GM23338 (cell line): ENCODE measurements around the gene CARD9. TPM values are rescaled to one million over a fixed set of nuclear protein-coding genes. Genes with fewer than 3 reads are reported as not detected.
"Not testable (repeated sequence)": the region's sequence is repeated elsewhere in the genome, so short reads cannot be mapped to it uniquely, and the experiment has no call there.

Source experiments
- ATAC-seq: fragments of 200-7000 bp; cut with Tn5 transposase; 3 replicates; pipeline ENCODE4 v1.9.1; 2020
- DNase-seq: peaks from one replicate; pipeline ENCODE4 v3.0.0-alpha.2; 2015; ENCODE audit warnings: low spot score
- H2AFZ ChIP-seq: fragments of 200-600 bp; sonication (generic); 2 replicates; pipeline ENCODE4 v1.8.0; 2016; ENCODE audit warnings: antibody characterized with exemption, mild to moderate bottlenecking, moderate library complexity
- H3F3A ChIP-seq: fragments of 200-600 bp; sonication (generic); replicated peaks from 2 replicates; pipeline ENCODE4 v1.8.0; 2017; ENCODE audit warnings: antibody characterized with exemption, mixed run types, low read depth
- H3K27ac ChIP-seq: fragments of 200-600 bp; sonication (generic); 2 replicates; pipeline ENCODE4 v1.6.1; 2016; ENCODE audit warnings: low read depth
- H3K27me3 ChIP-seq: fragments of 200-600 bp; sonication (generic); 2 replicates; pipeline ENCODE4 v1.8.0; 2016; ENCODE audit warnings: mild to moderate bottlenecking, mixed run types, moderate library complexity; ENCODE audit not compliant: insufficient read depth
- H3K36me3 ChIP-seq: fragments of 200-600 bp; sonication (generic); 2 replicates; pipeline ENCODE4 v1.8.0; 2016; ENCODE audit warnings: mild to moderate bottlenecking; ENCODE audit not compliant: insufficient read depth
- H3K4me1 ChIP-seq: fragments of 200-600 bp; sonication (generic); 2 replicates; pipeline ENCODE4 v1.8.0; 2016; ENCODE audit warnings: mild to moderate bottlenecking, moderate library complexity; ENCODE audit not compliant: insufficient read depth
- H3K4me2 ChIP-seq: fragments of 200-600 bp; sonication (generic); 2 replicates; pipeline ENCODE4 v1.7.1; 2017; ENCODE audit warnings: mixed run types
- H3K4me3 ChIP-seq: fragments of 200-600 bp; sonication (generic); 2 replicates; pipeline ENCODE4 v1.6.1; 2016; ENCODE audit warnings: mixed run types
- H3K79me2 ChIP-seq: fragments of 200-600 bp; sonication (generic); replicated peaks from 2 replicates; pipeline ENCODE4 v1.8.0; 2017; ENCODE audit warnings: mild to moderate bottlenecking; ENCODE audit not compliant: insufficient read depth
- H3K9me2 ChIP-seq: fragments of 200-600 bp; sonication (generic); 2 replicates; pipeline ENCODE4 v1.8.0; 2017; ENCODE audit not compliant: insufficient read depth
- H4K20me1 ChIP-seq: fragments of 200-600 bp; sonication (generic); replicated peaks from 2 replicates; pipeline ENCODE4 v1.8.0; 2017; ENCODE audit warnings: mild to moderate bottlenecking; ENCODE audit not compliant: insufficient read depth
- H3K27ac Mint-ChIP-seq: 2 replicates; pipeline ENCODE4 v1.8.0; 2020; ENCODE audit warnings: inconsistent platforms, mild to moderate bottlenecking, moderate library complexity, mixed read lengths
- H3K27me3 Mint-ChIP-seq: 3 replicates; pipeline ENCODE4 v1.8.0; 2022; ENCODE audit warnings: low read depth, mild to moderate bottlenecking, moderate library complexity, mixed read lengths, inconsistent platforms; ENCODE audit not compliant: insufficient read depth, poor library complexity
- H3K36me3 Mint-ChIP-seq: 3 replicates; pipeline ENCODE4 v1.8.0; 2021; ENCODE audit warnings: low read depth, mild to moderate bottlenecking, inconsistent platforms, moderate library complexity, mixed read lengths
- H3K4me1 Mint-ChIP-seq: 3 replicates; pipeline ENCODE4 v1.8.0; 2020; ENCODE audit warnings: mild to moderate bottlenecking, inconsistent platforms, mixed read lengths
- H3K4me3 Mint-ChIP-seq: 3 replicates; pipeline ENCODE4 v1.8.0; 2021; ENCODE audit warnings: moderate library complexity, mild to moderate bottlenecking, inconsistent platforms, mixed read lengths
- H3K9me3 Mint-ChIP-seq: 3 replicates; pipeline ENCODE4 v1.8.0; 2020; ENCODE audit warnings: moderate library complexity, mild to moderate bottlenecking, inconsistent platforms, mixed read lengths
- CREB1 ChIP-seq: fragments of 250-450 bp; sonication (Bioruptor Pico); IDR thresholded peaks from 2 replicates; pipeline ENCODE4 v1.5.0; 2020; ENCODE audit warnings: low read depth, mild to moderate bottlenecking, moderate library complexity
- EZH2 ChIP-seq: fragments of 200-600 bp; sonication (generic); IDR thresholded peaks from one replicate; pipeline ENCODE4 v1.8.0; 2017; ENCODE audit warnings: antibody characterized with exemption, mild to moderate bottlenecking, low read depth; ENCODE audit not compliant: unreplicated experiment
- JUNB ChIP-seq: IDR thresholded peaks from one replicate; pipeline ENCODE4 v1.6.1; 2016; ENCODE audit warnings: antibody characterized with exemption; ENCODE audit not compliant: unreplicated experiment
- STAT1 ChIP-seq: IDR thresholded peaks from one replicate; pipeline ENCODE4 v1.6.1; 2016; ENCODE audit warnings: antibody characterized with exemption; ENCODE audit not compliant: unreplicated experiment
- ZNF114 ChIP-seq: fragments of 250-450 bp; sonication (Bioruptor Pico); IDR thresholded peaks from 2 replicates; pipeline ENCODE4 v1.5.0; 2020; ENCODE audit warnings: mild to moderate bottlenecking, moderate library complexity
- polyA plus RNA-seq: library from polyadenylated mRNA; unstranded; fragments of >200 nt; fragmentation: Nextera tagmentation; extraction: Ambion mirVana; gene quantifications from 2 replicates; pipeline ENCODE4 v1.2.1, GENCODE V29; 2016
- total RNA-seq: library from RNA; depleted of rRNA; stranded (reverse); fragments of >200 nt; shearing (Covaris generic); gene quantifications from 2 replicates; pipeline ENCODE4 v1.2.3, GENCODE V29; 2014
- TF ChIP-seq, protein P1 (sequence below): IDR thresholded peaks from one replicate; pipeline ENCODE4 v1.6.1; 2018; ENCODE audit warnings: antibody characterized with exemption; ENCODE audit not compliant: unreplicated experiment
- TF ChIP-seq, protein P2 (sequence below), 2 experiments: fragments of 200-600 bp in 1 of 2; sonication (generic) in 1 of 2; conservative IDR thresholded peaks; 2 replicates each; pipeline versions ENCODE4 v1.5.1 to v1.6.1; 2016 to 2017; ENCODE audit warnings: antibody characterized with exemption in 2 of 2, low read depth in 2 of 2, mild to moderate bottlenecking in 2 of 2, moderate library complexity in 1 of 2

Gene CARD9
- total and polyA plus RNA-seq, 2 experiments from 2014 or later, result 0.49 to 0.63 TPM

DNA sequence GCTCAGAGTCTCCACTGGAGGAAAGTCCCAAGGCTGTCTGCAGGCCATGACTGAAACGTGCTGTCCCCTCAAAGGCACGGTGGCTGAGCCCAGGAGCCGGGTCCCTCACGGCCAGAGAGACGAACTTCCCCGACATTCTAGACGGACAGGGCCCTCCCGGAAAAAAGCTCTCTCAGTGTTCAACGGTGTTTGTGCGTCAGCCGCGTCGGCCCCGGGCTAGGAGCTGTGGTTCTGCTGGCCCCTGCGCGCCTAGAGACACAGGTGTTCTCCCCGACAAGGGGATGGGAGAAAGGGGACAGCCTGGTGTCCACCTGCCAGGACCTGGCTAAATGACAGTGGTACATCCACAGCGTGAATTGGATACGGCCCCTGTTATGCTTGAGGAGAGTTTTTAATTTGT is 51.9 kb downstream of the CARD9 start (continued):
- TF ChIP-seq, protein P1, sequence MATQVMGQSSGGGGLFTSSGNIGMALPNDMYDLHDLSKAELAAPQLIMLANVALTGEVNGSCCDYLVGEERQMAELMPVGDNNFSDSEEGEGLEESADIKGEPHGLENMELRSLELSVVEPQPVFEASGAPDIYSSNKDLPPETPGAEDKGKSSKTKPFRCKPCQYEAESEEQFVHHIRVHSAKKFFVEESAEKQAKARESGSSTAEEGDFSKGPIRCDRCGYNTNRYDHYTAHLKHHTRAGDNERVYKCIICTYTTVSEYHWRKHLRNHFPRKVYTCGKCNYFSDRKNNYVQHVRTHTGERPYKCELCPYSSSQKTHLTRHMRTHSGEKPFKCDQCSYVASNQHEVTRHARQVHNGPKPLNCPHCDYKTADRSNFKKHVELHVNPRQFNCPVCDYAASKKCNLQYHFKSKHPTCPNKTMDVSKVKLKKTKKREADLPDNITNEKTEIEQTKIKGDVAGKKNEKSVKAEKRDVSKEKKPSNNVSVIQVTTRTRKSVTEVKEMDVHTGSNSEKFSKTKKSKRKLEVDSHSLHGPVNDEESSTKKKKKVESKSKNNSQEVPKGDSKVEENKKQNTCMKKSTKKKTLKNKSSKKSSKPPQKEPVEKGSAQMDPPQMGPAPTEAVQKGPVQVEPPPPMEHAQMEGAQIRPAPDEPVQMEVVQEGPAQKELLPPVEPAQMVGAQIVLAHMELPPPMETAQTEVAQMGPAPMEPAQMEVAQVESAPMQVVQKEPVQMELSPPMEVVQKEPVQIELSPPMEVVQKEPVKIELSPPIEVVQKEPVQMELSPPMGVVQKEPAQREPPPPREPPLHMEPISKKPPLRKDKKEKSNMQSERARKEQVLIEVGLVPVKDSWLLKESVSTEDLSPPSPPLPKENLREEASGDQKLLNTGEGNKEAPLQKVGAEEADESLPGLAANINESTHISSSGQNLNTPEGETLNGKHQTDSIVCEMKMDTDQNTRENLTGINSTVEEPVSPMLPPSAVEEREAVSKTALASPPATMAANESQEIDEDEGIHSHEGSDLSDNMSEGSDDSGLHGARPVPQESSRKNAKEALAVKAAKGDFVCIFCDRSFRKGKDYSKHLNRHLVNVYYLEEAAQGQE, result no peak
- TF ChIP-seq CREB1 (CRISPR knock-in tag), result no peak
- TF ChIP-seq STAT1, result no peak
- no peak for TF ChIP-seq EZH2
- no peak for TF ChIP-seq JUNB
- no peak for TF ChIP-seq ZNF114
- TF ChIP-seq, protein P2, sequence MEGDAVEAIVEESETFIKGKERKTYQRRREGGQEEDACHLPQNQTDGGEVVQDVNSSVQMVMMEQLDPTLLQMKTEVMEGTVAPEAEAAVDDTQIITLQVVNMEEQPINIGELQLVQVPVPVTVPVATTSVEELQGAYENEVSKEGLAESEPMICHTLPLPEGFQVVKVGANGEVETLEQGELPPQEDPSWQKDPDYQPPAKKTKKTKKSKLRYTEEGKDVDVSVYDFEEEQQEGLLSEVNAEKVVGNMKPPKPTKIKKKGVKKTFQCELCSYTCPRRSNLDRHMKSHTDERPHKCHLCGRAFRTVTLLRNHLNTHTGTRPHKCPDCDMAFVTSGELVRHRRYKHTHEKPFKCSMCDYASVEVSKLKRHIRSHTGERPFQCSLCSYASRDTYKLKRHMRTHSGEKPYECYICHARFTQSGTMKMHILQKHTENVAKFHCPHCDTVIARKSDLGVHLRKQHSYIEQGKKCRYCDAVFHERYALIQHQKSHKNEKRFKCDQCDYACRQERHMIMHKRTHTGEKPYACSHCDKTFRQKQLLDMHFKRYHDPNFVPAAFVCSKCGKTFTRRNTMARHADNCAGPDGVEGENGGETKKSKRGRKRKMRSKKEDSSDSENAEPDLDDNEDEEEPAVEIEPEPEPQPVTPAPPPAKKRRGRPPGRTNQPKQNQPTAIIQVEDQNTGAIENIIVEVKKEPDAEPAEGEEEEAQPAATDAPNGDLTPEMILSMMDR (conservative IDR thresholded peaks at IDR 0.05; ENCODE audit: low read depth in 2 of 2), result no peak

DNA sequence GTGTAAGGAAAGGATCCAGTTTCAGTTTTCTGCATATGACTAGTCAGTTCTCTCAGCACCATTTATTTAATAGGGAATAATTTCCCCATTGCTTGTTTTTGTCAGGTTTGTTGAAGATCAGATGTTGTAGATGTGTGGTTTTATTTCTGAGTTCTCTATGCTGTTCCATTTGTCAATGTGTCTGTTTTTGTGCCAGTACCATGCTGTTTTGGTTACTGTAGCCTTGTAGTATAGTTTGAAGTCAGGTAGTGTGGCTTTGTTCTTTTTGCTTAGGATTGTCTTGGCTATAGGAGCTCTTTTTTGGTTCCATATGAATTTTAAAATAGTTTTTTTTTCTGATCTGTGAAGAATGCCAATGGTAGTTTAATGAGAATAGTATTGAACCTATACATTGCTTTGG is 52.5 kb downstream of the CARD9 start:
- not testable (repeated sequence) for H3K27me3 Mint-ChIP-seq

DNA sequence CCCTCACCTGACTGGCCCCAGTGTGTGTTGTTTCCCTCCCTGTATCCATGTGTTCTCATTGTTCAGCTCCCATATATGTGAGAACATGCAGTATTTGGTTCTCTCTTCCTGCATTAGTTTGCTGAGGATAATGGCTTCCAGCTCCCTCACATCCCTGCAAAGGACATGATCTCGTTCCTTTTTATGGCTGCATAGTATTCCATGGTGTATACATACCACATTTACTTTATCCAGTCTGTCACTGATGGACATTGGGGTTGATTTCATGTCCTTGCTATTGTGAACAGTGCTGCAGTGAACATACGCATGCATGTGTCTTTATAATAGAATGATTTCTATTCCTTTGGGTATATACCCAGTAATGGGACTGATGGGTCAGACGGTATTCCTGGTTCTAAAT is 53.5 kb downstream of the CARD9 start:
- not testable (repeated sequence) for H3K9me2 ChIP-seq, H3K4me3 ChIP-seq, H3K27me3 ChIP-seq, H3K4me1 Mint-ChIP-seq, H3K27ac ChIP-seq, H3K79me2 ChIP-seq, H4K20me1 ChIP-seq, H3K4me1 ChIP-seq, H3F3A ChIP-seq, H3K27ac Mint-ChIP-seq, H3K4me3 Mint-ChIP-seq, H3K36me3 ChIP-seq, ATAC-seq, H3K4me2 ChIP-seq, H3K36me3 Mint-ChIP-seq, DNase-seq, H2AFZ ChIP-seq
- Mint-ChIP-seq H3K27me3 (peaks cover 13% of the 10 kb centered on the region), H3K9me3 (peaks cover 17% of the 10 kb centered on the region)

More for the DNA sequence above, 52.5 kb downstream of the CARD9 start:
- not testable (repeated sequence) for H3K4me3 Mint-ChIP-seq, H3K4me2 ChIP-seq, H3K4me1 Mint-ChIP-seq, H3K27me3 ChIP-seq, H3K9me3 Mint-ChIP-seq, H3K36me3 Mint-ChIP-seq, H4K20me1 ChIP-seq, ATAC-seq, H3F3A ChIP-seq, H3K36me3 ChIP-seq, H3K4me1 ChIP-seq, H3K27ac Mint-ChIP-seq, H3K4me3 ChIP-seq, DNase-seq, H3K79me2 ChIP-seq, H2AFZ ChIP-seq, H3K9me2 ChIP-seq
- 0 out of 2 replicates have a peak overlapping the region, but pooled peaks have one; percentile 19 for H3K27ac ChIP-seq

DNA sequence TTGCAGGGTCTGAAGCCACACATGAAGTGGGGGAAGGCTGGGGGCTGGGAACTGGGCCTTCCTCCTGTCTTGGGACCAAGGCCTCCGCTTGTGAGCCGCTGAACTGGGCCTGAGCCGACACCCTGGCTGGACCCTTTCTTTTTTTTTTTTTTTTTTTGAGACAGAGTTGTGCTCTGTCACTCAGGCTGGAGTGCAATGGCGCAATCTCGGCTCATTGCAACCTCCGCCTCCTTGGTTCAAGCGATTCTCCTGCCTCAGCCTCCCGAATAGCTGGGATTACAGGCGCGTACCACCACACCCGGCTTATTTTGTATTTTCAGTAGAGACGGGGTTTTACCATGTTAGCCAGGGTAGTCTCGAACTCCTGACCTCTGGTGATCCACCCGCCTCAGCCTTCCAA is 54.2 kb downstream of the CARD9 start:
- H2AFZ ChIP-seq, H3K79me2 ChIP-seq, DNase-seq, H3K4me2 ChIP-seq, ATAC-seq, H3K4me1 ChIP-seq, H3K4me3 ChIP-seq, H3K4me3 Mint-ChIP-seq, H3K4me1 Mint-ChIP-seq, H3K27ac ChIP-seq, H3K36me3 ChIP-seq, H3K36me3 Mint-ChIP-seq, H3F3A ChIP-seq, H3K27me3 ChIP-seq, H4K20me1 ChIP-seq, H3K27ac Mint-ChIP-seq, H3K9me2 ChIP-seq: not testable (repeated sequence)
- Mint-ChIP-seq H3K9me3 (peaks cover 17% of the 10 kb centered on the region), H3K27me3 (peaks cover 13% of the 10 kb centered on the region)
